Keratinocyte (primary cell): Measurements from ENCODE around the gene ELP4. TPM values are rescaled to one million over a fixed set of nuclear protein-coding genes. Genes with fewer than 3 reads are reported as not detected.

Experiments used
- DNase-seq: peaks from one replicate; pipeline ENCODE4 v3.0.0-alpha.2; 2011; ENCODE audit warnings: low read depth, missing footprints, low spot score
- FAIRE-seq: peaks from 2 replicates; lab custom pipeline; 2011; peaks lifted over from hg19 to GRCh38; lab: Jason Lieb, UNC
- H2AFZ ChIP-seq: 2 replicates; pipeline ENCODE4 v1.6.0; 2012; ENCODE audit warnings: low read length, control low read depth, inconsistent platforms; ENCODE audit not compliant: control insufficient read depth
- H3K27ac ChIP-seq: 2 replicates; pipeline ENCODE4 v1.5.1; 2011; ENCODE audit warnings: low read length; ENCODE audit not compliant: control insufficient read depth, insufficient read depth
- H3K27me3 ChIP-seq: 3 replicates; pipeline ENCODE4 v1.6.0; 2011; ENCODE audit warnings: low read length; ENCODE audit not compliant: control insufficient read depth, insufficient read depth; ENCODE audit errors: extremely low read depth
- H3K36me3 ChIP-seq, 2 experiments: 2 replicates in 1 of 2; 3 replicates in 1 of 2; pipeline ENCODE4 v1.5.1; 2011; ENCODE audit warnings: low read length in 2 of 2, mild to moderate bottlenecking in 1 of 2; ENCODE audit not compliant: control insufficient read depth in 2 of 2, insufficient read depth in 2 of 2; ENCODE audit errors: extremely low read depth in 1 of 2
- H3K4me1 ChIP-seq: 3 replicates; pipeline ENCODE4 v1.5.1; 2011; ENCODE audit warnings: low read length; ENCODE audit not compliant: control insufficient read depth, insufficient read depth; ENCODE audit errors: extremely low read depth
- H3K4me2 ChIP-seq: 3 replicates; pipeline ENCODE4 v1.6.0; 2011; ENCODE audit warnings: low read depth, low read length; ENCODE audit not compliant: control insufficient read depth, insufficient read depth; ENCODE audit errors: extremely low read depth
- H3K4me3 ChIP-seq, 3 experiments: fragments of 200-600 bp in 1 of 3; sonication (generic) in 1 of 3; 2 replicates in 2 of 3; 3 replicates in 1 of 3; pipeline ENCODE4 v1.5.1; 2011 to 2016; ENCODE audit warnings: low read length in 3 of 3, mild to moderate bottlenecking in 3 of 3, control low read depth in 2 of 3, inconsistent platforms in 1 of 3, low read depth in 1 of 3, mixed read lengths in 1 of 3, mixed run types in 1 of 3, moderate library complexity in 1 of 3; ENCODE audit not compliant: control insufficient read depth in 2 of 3, insufficient read depth in 2 of 3; ENCODE audit errors: extremely low read depth in 1 of 3
- H3K79me2 ChIP-seq: 2 replicates; pipeline ENCODE4 v1.6.0; 2012; ENCODE audit warnings: low read length; ENCODE audit not compliant: control insufficient read depth, insufficient read depth
- H3K9ac ChIP-seq: 3 replicates; pipeline ENCODE4 v1.6.0; 2011; ENCODE audit warnings: low read length; ENCODE audit not compliant: control insufficient read depth, insufficient read depth; ENCODE audit errors: extremely low read depth
- H3K9me1 ChIP-seq: 3 replicates; pipeline ENCODE4 v1.6.0; 2011; ENCODE audit warnings: low read length; ENCODE audit not compliant: control insufficient read depth, insufficient read depth; ENCODE audit errors: extremely low read depth
- H3K9me3 ChIP-seq: 2 replicates; pipeline ENCODE4 v1.5.1; 2012; ENCODE audit warnings: low read depth, low read length; ENCODE audit not compliant: control insufficient read depth
- H4K20me1 ChIP-seq: 3 replicates; pipeline ENCODE4 v1.6.0; 2011; ENCODE audit warnings: low read length; ENCODE audit not compliant: control insufficient read depth, insufficient read depth; ENCODE audit errors: extremely low read depth
- EZH2 ChIP-seq: IDR thresholded peaks from one replicate; pipeline ENCODE4 v1.6.1; 2012; ENCODE audit warnings: inconsistent platforms, mild to moderate bottlenecking, low read length, moderate library complexity
- dilution Hi-C: fragments of 300-500 bp; cut with MboI; formaldehyde crosslinking; loops from one replicate; pipeline ENCODE4 v1.7.0; 2020; ENCODE audit warnings: low sequenced_read_pairs; ENCODE audit not compliant: extremely low pct_ligation_motif_present
- polyA plus RNA-seq, 5 experiments: library from polyadenylated mRNA; depleted of rRNA in 3 of 5; stranded (reverse) in 3 of 5; stranded (forward) in 1 of 5; unstranded in 1 of 5; fragments of >200 nt; gene quantifications; 1 replicate in 1 of 5; 2 replicates in 3 of 5; 3 replicates in 1 of 5; pipeline versions ENCODE4 v1.2.1 to v1.2.3, GENCODE V29; 2011 to 2012; ENCODE audit warnings: missing spikeins in 2 of 5, low read depth in 1 of 5, low replicate concordance in 1 of 5
- TF ChIP-seq, protein P1 (sequence below), 3 experiments: IDR thresholded peaks in 1 of 3; conservative IDR thresholded peaks in 1 of 3; optimal IDR thresholded peaks in 1 of 3; 2 replicates in 2 of 3; 3 replicates in 1 of 3; pipeline versions ENCODE3 to v1.5.1; 2011; ENCODE audit warnings: low read length in 3 of 3, mild to moderate bottlenecking in 3 of 3, moderate library complexity in 2 of 3, control low read depth in 1 of 3, inconsistent platforms in 1 of 3; ENCODE audit not compliant: insufficient read depth in 2 of 3; ENCODE audit errors: extremely low read depth in 1 of 3

ELP4 gene
- polyA plus RNA-seq, 1 donor (not counting 4 experiments of a cell fraction or from before 2014, with no cell fraction given) = 29.6 TPM

DNA sequence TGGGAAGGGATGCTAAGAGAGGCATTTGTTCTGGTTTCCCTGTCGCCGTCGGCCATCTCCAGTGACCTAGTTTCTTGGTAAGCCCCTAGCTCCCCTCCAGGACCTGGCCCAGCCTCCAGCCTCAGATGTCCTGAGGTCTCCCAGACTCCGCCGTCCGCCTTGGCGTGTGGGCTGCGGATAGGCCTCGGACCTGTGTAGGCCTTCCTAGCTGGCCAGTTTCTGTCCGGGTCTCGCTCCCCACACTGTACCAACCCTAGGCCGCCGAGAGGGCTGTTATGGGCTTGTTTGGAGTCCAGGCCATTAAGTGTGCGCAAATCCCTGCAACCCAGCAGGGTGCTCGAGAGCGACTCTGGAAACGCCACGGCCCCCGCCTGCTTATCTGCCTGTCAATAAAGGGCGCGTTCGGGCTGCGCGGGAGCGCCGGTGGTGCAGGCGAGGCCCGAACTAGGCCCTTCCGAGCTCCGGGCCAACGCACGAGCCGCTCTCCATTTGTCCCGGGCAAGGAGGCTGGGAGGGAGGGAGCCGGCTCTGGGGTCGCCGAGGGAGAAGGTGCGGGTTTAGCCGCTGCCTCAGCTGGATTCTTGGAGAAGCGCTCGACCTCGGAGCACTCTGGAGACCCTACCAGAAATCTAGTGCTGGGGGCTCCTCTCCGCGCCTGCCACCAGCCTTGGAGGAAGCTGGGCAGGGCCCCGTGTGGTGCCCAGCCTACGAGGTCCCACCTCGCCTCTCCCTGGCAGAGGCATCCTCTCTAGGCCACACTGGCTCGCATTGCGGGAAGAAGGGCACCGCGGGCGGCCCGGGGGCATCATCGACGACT is 310.3 kb downstream of the ELP4 start:
- H2AFZ ChIP-seq = no peak overlapping the region
- no peaks in the 10 kb centered on the region for H3K36me3 ChIP-seq
- H3K9me1 ChIP-seq = no peaks in the 10 kb centered on the region
- dilution Hi-C loops = no loop called here
- no peaks in the 10 kb centered on the region for H3K9me3 ChIP-seq
- peaks cover 9% of the 10 kb centered on the region for H4K20me1 ChIP-seq
- H3K4me1 ChIP-seq = peaks cover 14% of the 10 kb centered on the region
- H3K27ac ChIP-seq = no peak overlapping the region
- peaks cover 100% of the 10 kb centered on the region for H3K27me3 ChIP-seq
- H3K9ac ChIP-seq = no peak overlapping the region
- no peaks in the 10 kb centered on the region for H3K79me2 ChIP-seq
- FAIRE-seq = no peak
- TF ChIP-seq EZH2 = no peak
- TF ChIP-seq, protein P1, sequence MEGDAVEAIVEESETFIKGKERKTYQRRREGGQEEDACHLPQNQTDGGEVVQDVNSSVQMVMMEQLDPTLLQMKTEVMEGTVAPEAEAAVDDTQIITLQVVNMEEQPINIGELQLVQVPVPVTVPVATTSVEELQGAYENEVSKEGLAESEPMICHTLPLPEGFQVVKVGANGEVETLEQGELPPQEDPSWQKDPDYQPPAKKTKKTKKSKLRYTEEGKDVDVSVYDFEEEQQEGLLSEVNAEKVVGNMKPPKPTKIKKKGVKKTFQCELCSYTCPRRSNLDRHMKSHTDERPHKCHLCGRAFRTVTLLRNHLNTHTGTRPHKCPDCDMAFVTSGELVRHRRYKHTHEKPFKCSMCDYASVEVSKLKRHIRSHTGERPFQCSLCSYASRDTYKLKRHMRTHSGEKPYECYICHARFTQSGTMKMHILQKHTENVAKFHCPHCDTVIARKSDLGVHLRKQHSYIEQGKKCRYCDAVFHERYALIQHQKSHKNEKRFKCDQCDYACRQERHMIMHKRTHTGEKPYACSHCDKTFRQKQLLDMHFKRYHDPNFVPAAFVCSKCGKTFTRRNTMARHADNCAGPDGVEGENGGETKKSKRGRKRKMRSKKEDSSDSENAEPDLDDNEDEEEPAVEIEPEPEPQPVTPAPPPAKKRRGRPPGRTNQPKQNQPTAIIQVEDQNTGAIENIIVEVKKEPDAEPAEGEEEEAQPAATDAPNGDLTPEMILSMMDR (optimal IDR thresholded peaks at IDR 0.05 in 1 of 3, IDR thresholded peaks at IDR 0.05 in 1 of 3, conservative IDR thresholded peaks at IDR 0.05 in 1 of 3; ENCODE audit: extremely low read depth in 1 of 3, insufficient read depth in 2 of 3, low read length in 3 of 3) = no peak
- H3K4me3 ChIP-seq = no peak overlapping the region
- H3K4me2 ChIP-seq = no peak overlapping the region
- DNase-seq = no peak

DNA sequence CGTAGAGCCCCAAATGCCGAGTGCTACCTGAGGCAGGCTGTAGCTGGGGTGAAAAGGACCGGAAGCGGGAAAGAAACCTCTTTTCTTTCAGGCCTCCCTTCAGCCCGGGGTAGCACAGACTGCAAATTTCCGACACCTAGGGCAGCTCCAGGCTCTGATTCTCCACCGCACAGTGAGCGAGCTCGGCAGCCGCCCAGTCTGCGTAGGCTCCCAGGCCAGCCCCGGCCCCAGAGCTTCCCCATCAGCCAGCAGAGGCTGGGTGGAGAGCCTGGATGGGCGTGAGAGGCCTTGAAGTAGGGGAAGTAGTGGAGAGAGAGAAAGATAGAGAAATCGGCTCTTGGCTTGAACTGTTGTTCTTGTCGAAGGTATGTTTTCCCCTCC is 310.9 kb downstream of the ELP4 start:
- no peaks in the 10 kb centered on the region for H3K36me3 ChIP-seq
- peaks cover 100% of the 10 kb centered on the region for H3K27me3 ChIP-seq
- H3K9ac ChIP-seq = no peak overlapping the region
- FAIRE-seq (no peak), DNase-seq (no peak)
- H3K9me1 ChIP-seq = no peaks in the 10 kb centered on the region
- H3K27ac ChIP-seq = no peak overlapping the region
- no peak overlapping the region for H3K4me2 ChIP-seq
- H3K79me2 ChIP-seq = no peaks in the 10 kb centered on the region
- TF ChIP-seq, protein P1 (optimal IDR thresholded peaks at IDR 0.05 in 1 of 3, IDR thresholded peaks at IDR 0.05 in 1 of 3, conservative IDR thresholded peaks at IDR 0.05 in 1 of 3; ENCODE audit: extremely low read depth in 1 of 3, insufficient read depth in 2 of 3, low read length in 3 of 3) = no peak
- TF ChIP-seq EZH2 = peak; percentile 77
- dilution Hi-C loops = no loop called here
- peaks cover 10% of the 10 kb centered on the region for H3K4me1 ChIP-seq
- H3K4me3 ChIP-seq = no peak overlapping the region
- H3K9me3 ChIP-seq = no peaks in the 10 kb centered on the region
- no peak overlapping the region for H2AFZ ChIP-seq
- peaks cover 6% of the 10 kb centered on the region for H4K20me1 ChIP-seq
